Pons (tissue), 1 donor: ENCODE measurements around the gene BTRC.

ENCODE experiments used
- DNase-seq: peaks from one replicate; pipeline ENCODE4 v3.0.0-alpha.2; 2016; ENCODE audit warnings: low spot score

Gene BTRC

DNA sequence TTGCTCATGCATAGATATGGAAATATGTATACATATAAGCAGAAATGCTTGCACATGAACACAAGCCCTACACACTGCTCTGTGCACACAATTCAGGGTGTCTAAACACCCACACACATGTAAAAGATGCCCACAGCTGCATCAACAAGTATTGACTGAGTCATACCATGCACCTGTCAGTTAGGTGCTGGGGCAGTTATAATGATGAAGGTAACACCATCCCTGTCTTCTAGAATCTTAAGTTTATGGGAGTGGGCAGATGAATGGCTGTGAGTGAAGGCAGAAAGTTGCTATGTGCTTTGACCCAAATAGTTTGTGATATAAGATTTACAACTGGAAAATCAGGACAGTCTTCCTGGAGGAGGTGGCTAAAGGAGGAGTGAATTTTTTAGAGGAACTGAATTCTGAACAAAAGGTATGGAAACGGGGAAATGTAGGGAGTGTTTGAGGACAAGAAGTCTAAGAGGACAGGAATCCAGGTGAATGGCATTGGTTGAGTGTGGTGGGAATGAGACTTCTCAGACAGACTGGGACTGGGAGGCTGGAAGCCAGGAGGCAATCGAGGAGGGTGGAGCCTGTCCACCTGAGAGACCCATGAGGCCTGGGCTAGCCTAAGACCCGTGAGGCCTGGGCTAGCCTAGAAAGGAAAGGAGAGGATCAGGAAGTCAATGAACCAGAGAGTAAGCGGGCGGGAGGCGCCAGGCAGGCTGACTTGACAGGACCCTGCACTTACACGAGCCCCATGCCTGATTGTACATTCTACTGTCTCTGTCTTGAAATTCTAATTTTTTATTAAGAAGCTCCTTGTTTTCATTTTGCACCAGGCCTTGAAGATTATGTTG, 213.4 kb downstream of the BTRC start:
- DNase-seq = no peak

GRCh38 chr10:101568054-101568745, 214.2 kb downstream of the BTRC start:
- no peak for DNase-seq

GRCh38 chr10:101569323-101569621, 215.3 kb downstream of the BTRC start:
- DNase-seq = no peak

DNA sequence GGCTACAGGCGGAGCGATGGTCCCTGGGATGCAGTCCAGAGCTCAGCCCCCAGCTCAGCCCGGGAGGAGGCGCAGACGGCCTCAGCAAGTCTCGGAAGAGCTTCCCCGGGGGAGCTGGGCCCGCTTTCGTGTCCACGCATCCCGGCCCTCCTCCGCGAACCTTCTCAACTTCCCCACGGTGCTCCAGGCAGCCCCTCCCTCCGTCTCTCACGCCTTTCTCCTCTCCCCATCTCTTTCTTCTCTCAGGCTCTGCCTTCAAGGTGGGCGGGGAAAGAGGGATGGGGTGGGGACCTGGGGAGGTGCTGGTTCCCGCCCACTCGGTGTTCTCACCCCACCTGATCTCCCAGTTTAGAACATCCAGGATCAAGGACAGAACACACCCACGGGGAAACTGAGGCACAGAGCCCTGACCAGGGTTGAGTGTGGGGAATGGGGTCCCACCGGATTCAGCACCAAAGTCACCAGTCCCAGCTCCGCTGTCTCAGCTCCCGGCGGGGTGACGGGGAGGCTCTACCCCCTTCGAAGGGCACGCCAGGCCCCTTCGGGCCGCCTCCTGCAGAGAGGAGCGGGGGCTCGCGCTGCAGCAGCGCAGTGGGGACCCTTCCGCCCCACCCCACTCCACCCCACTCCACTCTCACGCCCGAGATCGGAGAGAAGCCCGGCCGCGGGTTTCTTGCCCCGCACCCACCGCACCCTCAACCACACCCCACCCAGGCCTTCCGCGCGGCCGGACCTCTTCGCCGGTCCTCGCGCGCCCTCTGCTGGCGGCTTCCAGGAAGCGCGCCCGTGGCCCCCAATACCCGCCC, 215.9 kb downstream of the BTRC start:
- peak; percentile 44 for DNase-seq

DNA sequence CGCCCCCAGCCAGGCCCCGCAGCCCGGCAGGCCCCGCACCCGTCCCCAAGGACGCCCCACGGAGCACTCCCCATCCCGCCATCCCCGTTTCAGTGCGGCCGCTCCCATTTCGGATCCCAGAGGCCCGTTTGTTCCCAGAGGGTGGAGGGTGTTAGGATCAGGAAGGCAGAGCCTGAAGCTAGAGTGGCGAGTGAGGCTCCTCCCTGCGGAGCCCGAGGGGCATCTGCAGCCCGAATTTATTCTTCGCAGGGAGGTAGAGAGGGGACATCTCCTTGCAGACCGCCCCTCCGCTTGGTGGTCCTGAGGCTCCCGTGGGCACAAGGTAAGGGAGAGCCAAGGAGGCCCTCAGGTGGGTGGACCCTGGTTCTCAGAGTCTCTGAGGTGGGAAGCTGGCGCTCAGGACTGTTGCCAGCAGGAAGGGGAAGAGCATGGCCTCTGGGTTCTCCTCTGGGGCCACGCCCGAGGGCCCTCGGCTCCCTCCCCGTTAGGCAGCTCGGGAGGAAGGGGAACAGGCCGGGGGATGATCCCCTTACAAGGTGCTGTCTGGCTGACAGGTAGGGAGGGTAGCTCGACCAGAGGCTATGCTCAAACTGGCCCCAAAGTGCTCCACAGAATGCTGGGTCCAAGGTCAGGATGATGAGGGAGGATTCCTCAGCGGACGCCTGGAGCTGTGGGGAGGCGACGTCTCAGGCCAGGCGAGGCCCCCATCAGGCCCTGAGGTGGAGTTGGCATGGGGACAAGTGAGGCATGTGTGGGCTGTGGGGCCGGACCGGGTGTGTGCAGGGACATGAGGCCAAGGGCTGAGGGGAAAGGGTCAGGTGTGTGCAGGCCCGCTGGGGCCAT, 216.7 kb downstream of the BTRC start:
- DNase-seq = peak; percentile 18

DNA sequence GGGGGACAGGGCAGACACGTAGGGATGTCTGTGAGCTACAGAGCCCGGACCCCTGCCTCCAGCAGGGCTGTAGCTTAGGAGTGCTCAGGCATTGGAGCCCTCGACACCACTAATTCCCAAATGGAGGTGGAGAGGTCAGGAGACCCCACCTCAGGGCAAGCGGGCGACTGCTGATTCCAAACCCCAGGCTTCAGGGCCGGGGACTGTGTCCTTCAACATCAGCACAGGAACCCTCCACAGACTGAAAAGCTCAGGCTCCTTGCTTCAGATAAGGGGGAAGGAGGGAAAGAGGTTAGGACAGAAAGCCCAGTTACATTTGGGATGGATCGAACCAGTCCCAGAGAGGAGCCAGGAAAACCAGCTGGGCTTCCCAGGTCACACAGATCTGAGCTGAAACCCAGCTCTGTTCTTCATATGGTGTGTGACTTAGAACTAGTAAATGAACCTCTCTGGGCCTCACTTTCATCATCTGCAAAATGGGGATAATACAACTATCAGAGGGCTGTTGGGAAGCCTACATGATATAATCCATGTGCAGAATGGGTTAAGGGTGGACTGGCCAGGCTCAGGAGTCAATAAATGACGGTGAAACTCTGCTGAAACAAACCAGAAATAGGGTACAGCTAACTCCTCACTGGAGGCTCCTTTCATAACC, 217.4 kb downstream of the BTRC start:
- no peak for DNase-seq

DNA sequence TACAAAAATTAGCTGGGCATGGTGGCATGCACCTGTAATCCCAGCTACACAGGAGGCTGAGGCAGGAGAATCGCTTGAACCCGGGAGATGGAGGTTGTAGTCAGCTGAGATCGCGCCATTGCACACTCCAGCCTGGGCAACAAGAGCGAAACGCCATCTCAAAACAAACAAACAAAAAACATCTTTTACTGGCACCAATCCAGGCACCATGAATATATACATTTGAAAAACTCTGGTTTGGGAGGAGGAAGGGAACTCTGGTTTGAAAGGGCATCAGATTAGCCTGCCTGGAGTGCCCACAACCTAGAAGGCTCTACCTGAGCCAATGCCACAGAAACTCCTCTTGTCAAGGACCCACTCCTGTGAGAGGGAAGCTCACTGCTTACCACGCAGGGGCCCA, 218.2 kb downstream of the BTRC start:
- DNase-seq = no peak

DNA sequence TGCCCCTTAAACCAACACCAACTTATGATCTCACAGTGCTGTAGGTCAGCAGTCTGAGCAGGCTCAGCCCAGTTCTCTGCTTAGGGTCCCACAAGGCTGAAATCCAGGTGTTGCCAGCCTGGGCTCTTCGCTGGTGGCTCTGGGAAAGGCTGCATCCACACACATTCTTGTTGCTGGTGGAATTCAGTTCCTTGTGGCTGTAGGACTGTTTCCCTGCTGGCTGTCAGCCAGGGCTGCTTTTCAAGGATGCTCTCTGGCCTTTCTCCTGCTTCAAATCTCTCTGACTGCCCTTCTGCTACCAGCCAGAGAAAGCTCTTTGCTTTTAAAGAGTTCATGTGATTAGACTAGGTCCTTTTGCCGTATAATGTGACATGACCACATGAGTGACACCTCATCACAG, 218.8 kb downstream of the BTRC start:
- no peak for DNase-seq

DNA sequence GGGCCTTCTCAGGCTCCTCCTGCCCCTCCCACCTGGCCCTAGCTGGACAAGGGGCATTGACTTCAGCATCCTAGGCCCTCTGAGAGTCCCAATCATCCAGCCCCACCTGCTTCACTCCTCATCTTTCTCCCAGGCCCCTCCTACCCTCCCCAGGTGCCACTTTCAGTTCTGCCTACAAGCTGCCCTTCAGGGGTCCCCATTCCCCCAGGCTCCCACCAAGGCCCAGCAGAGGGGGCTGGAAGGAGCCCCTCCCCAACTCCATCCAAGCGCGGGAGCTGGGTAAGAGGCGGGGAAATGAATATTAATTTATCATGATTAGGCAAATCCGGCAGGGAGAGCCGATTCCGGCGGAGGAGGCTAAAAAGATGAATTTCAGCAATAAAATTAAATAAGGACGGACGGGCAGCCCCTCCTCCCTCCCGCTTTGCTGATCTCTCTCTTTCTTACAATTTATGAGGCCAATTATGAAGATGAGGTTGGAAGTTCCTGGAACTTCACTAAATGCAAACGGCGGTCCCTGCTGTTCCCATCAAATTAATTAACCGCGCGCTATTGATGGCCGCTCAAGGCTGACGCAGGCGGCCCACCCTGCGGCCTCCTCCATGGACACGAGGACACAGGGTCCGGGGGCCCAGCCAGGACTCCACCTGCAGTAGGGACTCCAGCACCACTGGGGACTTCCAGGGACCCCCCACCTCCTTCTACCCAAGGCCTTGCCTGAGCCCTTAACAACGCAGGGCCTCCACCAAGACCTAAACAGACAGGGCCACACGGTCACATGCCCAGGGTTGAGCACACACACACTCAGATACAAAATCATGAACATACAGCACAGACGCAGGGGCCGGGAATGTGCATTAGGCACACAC, 220.2 kb downstream of the BTRC start:
- DNase-seq = no peak

GRCh38 chr10:101575091-101575490, 221.1 kb downstream of the BTRC start:
- DNase-seq = no peak

DNA sequence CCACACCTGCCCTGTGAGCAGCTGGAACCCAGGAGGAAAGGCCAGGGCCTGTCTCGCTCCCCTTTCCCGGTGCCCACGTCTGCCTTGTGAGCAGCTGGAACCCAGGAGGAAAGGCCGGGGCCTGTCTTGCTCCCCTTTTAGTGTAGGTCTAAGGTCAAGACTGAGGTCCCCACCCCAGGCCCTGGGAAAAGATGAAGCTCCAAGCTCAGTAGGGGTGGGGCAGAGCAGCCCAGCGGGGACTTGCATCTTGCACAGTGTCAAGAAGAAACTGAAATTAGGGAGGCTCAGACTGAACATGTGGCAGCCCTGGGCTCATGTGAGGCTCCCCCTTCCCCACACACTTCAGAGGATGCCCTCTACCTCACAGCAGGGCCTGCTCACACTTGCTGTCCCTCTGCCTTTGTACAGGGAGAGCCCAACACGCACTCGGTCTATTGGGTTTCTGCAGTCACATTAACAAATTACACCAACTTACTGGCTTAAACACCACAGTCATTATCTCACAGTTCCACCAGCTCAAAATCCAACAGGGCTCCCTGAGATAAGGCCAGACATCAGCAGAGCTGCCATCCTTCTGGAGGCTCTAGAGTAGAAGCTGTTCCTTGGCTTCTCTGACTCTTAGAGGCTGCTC, 221.7 kb downstream of the BTRC start:
- DNase-seq = no peak

DNA sequence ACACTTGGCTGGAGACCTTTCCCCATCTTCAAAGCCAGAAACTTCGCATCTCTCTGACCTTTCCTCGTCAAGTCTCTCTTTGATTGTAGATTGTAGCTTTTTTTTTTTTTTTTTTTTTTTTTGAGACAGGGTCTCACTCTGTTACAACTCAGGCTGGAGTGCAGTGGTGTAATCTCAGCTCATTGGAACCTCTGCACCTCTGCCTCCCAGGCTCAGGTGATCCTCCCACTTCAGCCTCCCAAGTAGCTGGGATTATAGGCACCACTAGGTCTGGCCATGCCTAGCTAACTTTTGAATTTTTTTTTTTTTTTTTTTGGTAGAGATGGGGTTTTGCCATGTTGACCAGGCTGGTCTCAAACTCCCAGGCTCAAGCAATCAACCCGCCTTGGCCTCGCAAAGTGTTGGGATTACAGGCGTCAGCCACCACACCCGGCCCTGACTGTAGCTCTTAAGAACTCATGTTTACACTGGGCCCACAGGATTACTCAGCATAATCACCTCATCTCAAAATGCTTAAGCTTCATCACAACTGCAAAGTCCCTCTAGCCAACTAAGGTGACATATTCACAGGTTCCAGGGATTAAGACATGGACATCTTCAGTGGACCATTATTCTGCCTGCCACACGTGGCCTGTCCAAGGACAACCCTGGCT, 222.4 kb downstream of the BTRC start:
- DNase-seq = no peak

DNA sequence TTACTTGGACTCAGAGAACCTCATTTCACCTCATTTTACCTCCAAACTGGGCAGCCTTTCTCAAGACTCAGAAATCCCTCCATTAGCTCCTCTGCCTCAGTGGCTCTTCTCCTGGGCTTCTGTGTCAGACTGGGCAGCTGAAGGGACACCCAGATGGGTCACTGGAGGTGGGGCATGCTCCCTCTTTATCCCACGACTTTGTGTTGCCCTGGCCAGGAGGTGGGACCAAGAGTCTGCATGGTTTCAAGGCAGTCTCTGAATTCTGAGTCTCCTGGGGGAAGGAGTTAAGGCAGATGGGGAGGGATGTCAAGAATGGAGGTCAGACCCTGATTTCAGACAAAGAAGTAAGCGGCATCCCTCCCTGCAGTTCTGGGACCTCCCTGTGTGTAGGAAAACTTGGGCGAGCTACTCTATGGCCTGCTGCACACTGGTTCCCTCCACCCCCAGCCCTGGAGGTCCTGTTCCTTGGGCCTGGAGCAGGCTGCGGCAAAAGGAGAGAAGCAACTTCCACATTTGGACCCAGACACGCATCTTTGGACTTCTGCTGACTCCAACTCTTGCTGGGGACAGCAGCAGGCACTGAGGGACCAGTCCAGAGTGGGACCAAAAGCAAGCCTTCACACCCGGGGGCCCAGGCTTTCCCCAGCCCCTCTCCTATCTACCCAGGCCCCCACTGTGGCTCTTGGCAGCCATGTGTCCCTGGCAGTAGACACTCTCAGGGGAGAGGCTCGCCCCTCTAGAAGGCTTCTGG, 223.3 kb downstream of the BTRC start:
- no peak for DNase-seq

DNA sequence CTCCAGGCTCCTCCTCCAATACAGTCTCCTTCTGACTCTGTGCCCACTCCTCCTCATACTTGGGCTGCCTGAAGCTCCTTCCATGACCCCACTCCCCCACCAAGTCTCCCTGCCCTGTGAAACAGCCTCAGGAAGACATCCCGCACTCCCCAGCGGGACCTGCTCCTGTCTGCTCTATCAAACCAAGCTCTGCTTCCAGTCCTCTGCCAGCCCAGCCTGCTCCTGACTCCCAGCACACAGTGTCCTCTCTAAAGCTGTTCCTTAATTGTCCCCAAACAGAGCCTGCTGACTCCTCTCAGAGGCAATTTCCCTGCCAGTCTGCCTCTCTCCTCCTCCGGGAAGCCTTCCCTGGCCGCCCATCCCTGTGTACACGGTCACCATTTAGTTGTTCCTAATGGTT, 224.2 kb downstream of the BTRC start:
- DNase-seq = no peak

GRCh38 chr10:101578803-101579515, 225.0 kb downstream of the BTRC start:
- DNase-seq = no peak

DNA sequence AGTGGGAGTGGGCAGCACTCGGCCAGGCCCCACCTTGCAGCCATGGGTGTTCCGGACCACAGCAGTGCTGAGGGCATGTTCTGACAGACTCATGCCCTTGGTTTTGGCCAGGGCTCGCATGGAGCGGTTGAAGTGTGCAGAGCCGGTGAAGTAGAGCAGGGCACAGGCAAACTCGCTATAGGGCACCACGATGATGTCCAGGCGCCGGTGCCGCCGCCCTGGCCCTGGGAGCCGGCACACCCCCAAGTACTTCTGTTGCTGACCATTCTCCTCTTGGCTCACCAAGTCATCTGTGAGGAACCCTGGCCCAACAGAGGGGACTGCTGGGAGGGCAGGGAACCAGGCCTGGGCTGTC, 225.5 kb downstream of the BTRC start:
- DNase-seq = no peak

DNA sequence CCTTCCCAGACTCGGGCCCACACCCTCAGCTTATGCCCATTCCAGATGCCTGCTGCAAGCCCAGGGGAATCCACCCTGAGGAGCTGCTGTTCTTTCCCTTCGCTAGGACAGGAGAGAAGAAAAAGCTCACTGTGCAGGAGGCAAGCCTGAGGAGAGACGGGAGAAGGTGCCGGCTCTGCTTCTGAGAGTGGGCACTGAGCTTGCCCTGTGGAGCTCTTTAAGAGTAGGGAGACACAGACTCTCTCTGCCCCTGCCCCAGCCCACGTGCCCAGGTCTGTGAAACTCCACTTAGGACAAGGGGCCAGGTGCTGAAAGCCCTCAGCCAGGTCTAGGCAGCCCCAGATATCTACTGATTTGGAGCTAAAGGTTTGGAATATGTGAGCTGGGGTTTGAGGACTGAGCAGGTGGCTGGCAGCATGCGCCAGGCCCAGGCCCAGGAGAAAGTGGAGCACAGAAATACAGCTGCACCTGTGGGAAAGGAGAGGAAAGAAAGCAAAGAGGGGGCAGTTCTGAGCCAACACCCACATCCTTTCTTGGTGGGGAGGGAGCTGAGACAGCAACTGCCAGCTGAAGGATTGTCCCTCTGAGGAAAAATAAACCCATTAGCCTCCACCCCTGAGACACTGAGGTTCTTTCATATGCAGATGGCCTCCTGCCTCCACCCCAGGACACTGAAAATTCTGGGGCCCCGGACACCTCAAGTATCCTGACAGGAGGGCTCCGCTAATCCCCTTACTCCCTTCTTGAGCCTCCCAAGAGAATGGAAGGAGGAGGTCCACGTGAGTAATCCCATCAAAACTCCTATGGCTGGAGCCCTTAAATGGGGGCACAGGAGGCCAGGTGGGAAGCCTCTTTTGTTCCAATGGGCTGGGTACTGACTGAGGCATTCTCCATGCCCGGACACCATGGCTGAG, 226.8 kb downstream of the BTRC start:
- no peak for DNase-seq
